ENCODE data around the gene PHF10.
A peak's percentile ranks its signal among the peaks of the same experiment; 100 is the strongest.
"Not testable (repeated sequence)": the region's sequence is repeated elsewhere in the genome, so short reads cannot be mapped to it uniquely, and the experiment has no call there.

Gene PHF10

DNA sequence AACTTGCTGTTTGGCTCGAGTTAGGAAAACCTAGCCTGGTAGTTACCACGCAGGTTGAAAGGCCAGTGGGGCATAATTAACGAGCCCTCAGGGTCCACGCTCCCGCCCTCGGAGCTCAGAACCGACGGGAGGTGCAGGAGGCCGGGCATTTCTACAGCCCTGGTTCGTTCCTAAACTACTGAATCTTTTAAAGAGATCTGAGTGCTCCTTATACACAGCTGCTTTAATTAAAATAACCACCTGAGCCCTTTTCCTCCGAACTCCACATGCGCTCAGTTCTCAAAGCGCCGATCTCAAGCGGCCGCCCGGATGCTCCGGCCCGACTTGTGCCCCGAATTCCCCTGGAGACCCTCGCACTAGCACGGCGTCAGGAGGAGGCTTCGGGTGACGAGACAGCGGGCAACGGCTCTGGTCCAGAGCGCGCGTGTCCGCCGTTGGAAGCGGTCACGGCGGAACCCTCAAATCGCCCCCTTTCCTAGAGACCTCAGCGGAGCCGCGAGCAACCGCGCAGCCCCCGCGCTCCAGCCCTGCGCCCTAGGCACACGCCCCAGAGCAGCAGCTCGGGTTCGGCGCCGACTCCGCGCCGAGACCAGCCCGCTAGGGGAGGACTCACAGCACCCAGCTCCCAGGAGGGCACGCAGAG is 22.9 kb downstream of the PHF10 start:
- Histone ChIP-seq H3K79me2 (ENCODE audit: control insufficient read depth, insufficient read depth, low read length, unreplicated experiment) (peaks cover 44% of the 10 kb centered on the region), H3K27me3 (ENCODE audit: insufficient read depth, low read length) (no peaks in the 10 kb centered on the region), H3K27ac (ENCODE audit: low read depth, low read length) (peak overlapping the region; percentile 59), H3K36me3 (ENCODE audit: insufficient read depth, low read length) (peaks cover 5% of the 10 kb centered on the region), H3K4me3 (ENCODE audit: low read depth, low read length) (peak overlapping the region; percentile 96), H2AFZ (ENCODE audit: low read length, unreplicated experiment) (peak overlapping the region; percentile 93), H3K4me1 (ENCODE audit: control insufficient read depth, insufficient read depth, low read length, unreplicated experiment) (peaks cover 33% of the 10 kb centered on the region)

DNA sequence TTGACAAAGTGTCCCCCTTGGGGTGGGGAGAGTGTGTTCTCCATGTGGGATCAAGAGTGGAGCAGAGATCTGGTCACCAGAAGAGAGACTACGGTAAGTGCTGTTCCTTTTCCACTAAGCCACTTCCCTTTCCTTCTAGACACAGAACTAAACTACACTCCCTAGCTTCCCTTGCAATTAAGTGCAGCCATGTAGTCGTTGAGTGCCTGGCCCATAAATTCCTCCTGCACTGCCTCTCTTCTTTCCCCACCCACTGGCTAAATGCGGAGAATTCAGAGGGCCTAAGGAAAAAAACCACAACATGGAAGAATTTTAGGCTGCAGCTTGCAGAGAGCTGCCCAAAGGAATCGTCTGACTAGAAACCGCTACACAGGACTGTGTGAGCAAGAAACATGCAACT is 24.0 kb downstream of the PHF10 start:
- H2AFZ ChIP-seq (ENCODE audit: low read length, unreplicated experiment): no peak overlapping the region
- H3K27me3 ChIP-seq (ENCODE audit: insufficient read depth, low read length): no peaks in the 10 kb centered on the region
- no peak overlapping the region for H3K27ac ChIP-seq (ENCODE audit: low read depth, low read length)
- peaks cover 52% of the 10 kb centered on the region for H3K79me2 ChIP-seq (ENCODE audit: control insufficient read depth, insufficient read depth, low read length, unreplicated experiment)
- H3K36me3 ChIP-seq (ENCODE audit: insufficient read depth, low read length): peaks cover 8% of the 10 kb centered on the region
- H3K4me1 ChIP-seq (ENCODE audit: control insufficient read depth, insufficient read depth, low read length, unreplicated experiment): peaks cover 33% of the 10 kb centered on the region
- H3K4me3 ChIP-seq (ENCODE audit: low read depth, low read length): peak overlapping the region; percentile 96

DNA sequence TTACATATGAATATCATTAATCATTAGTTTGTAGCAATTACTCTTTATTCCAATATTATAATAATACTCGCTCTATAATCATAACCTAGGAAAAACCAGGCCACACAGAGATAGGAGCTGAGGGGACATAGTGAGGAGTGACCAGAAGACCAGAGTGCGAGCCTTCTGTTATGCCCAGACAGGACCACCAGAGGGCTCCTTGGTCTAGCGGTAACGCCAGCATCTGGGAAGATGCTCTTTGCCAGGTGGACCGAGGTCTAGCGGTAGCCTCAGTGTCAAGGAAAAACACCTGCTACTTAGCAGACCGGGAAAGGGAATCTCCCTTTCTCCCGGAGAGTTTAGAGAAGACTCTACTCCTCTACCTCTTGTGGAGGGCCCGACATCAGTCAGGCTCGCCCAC is 27.2 kb downstream of the PHF10 start:
- not testable (repeated sequence) for H3K27me3 ChIP-seq (ENCODE audit: insufficient read depth, low read length); H3K36me3 ChIP-seq (ENCODE audit: insufficient read depth, low read length); H3K27ac ChIP-seq (ENCODE audit: low read depth, low read length); H3K4me3 ChIP-seq (ENCODE audit: low read depth, low read length); H2AFZ ChIP-seq (ENCODE audit: low read length, unreplicated experiment)
- H3K4me1 ChIP-seq (ENCODE audit: control insufficient read depth, insufficient read depth, low read length, unreplicated experiment): peaks cover 18% of the 10 kb centered on the region
- peaks cover 31% of the 10 kb centered on the region for H3K79me2 ChIP-seq (ENCODE audit: control insufficient read depth, insufficient read depth, low read length, unreplicated experiment)

DNA sequence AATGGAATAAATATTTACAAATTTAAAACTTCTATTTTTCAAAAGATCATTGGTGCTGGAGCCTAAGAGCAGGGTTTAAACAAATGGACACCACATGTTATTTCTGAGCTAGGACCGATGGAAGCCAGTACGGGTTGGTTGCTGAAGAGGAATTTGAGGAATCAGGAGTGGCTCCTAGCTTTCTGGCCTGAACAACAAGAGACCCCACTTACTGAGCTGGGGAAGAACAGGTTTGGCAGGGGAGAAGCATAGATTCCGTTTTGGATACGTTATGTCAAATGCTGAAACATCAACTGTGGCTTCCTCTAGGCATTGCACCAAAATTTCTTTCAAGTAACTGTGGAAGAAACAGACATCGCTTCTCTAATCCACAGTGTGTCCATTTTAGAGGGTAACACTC is 29.2 kb downstream of the PHF10 start:
- H3K4me3 ChIP-seq (ENCODE audit: low read depth, low read length): no peak overlapping the region
- peaks cover 19% of the 10 kb centered on the region for H3K79me2 ChIP-seq (ENCODE audit: control insufficient read depth, insufficient read depth, low read length, unreplicated experiment)
- H3K27ac ChIP-seq (ENCODE audit: low read depth, low read length): no peak overlapping the region
- no peaks in the 10 kb centered on the region for H3K27me3 ChIP-seq (ENCODE audit: insufficient read depth, low read length)
- peaks cover 6% of the 10 kb centered on the region for H3K36me3 ChIP-seq (ENCODE audit: insufficient read depth, low read length)
- no peak overlapping the region for H2AFZ ChIP-seq (ENCODE audit: low read length, unreplicated experiment)
- peaks cover 12% of the 10 kb centered on the region for H3K4me1 ChIP-seq (ENCODE audit: control insufficient read depth, insufficient read depth, low read length, unreplicated experiment)

DNA sequence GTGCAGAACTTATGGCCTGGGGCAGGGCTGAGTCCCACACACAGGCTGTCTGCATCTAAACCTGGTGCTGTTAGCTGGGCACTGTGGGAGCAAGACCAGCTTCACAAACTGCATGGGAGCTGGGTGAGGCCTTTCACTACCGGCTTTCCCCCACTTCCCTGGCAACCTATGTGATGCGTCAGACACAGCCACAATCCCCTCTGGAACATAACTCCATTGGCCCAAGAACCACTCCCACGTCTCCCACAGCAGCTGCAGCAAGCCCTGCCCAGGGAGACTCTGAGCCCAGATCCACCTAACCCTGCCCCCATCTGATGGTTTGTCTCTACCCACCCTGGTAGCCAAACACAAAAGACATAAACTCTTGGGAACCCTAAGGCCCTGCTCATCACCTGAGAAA is 31.8 kb downstream of the PHF10 start:
- Histone ChIP-seq H3K36me3 (ENCODE audit: insufficient read depth, low read length) (peaks cover 14% of the 10 kb centered on the region), H2AFZ (ENCODE audit: low read length, unreplicated experiment) (no peak overlapping the region), H3K79me2 (ENCODE audit: control insufficient read depth, insufficient read depth, low read length, unreplicated experiment) (peaks cover 15% of the 10 kb centered on the region), H3K27ac (ENCODE audit: low read depth, low read length) (no peak overlapping the region), H3K27me3 (ENCODE audit: insufficient read depth, low read length) (no peaks in the 10 kb centered on the region), H3K4me1 (ENCODE audit: control insufficient read depth, insufficient read depth, low read length, unreplicated experiment) (peaks cover 6% of the 10 kb centered on the region), H3K4me3 (ENCODE audit: low read depth, low read length) (no peak overlapping the region)

DNA sequence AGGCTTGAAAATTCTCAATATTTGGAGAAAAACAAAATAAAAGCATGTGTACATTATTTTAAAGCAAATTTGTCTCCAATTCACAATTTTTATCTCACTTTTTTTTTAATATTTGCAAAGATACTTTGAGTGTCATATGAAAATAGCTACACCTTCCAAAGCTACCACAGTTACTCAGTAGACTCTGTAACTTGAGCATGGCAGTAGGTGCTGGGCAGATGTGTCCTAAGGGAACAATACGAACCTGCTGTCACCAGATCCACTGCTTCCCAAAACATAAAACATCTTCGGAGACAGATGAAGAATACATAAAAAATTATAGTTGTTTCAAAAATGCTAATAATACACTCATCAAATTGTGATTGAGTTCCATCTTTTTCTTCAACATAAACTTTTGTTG is 33.0 kb downstream of the PHF10 start:
- Histone ChIP-seq H3K36me3 (ENCODE audit: insufficient read depth, low read length) (peaks cover 25% of the 10 kb centered on the region), H3K4me1 (ENCODE audit: control insufficient read depth, insufficient read depth, low read length, unreplicated experiment) (peaks cover 5% of the 10 kb centered on the region), H3K79me2 (ENCODE audit: control insufficient read depth, insufficient read depth, low read length, unreplicated experiment) (peaks cover 9% of the 10 kb centered on the region), H2AFZ (ENCODE audit: low read length, unreplicated experiment) (no peak overlapping the region), H3K27me3 (ENCODE audit: insufficient read depth, low read length) (no peaks in the 10 kb centered on the region), H3K27ac (ENCODE audit: low read depth, low read length) (no peak overlapping the region), H3K4me3 (ENCODE audit: low read depth, low read length) (no peak overlapping the region)

DNA sequence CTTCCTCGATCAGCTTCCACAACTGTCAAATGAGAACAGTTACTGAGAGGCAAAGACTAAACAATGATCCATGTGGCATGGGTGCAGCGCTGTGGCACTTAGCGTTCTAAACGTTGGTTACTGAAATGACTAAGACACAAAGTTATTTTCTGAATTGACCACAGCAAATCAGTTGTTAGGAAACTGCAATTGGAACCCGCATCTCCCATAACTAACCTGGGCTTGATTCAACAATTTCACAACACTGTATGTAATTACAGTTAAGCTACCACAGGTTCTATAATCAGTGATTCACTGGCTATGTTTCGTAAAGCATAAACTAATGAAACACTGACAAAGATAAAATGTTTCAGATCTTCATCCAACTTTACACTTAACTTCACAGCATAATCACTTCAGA is 35.0 kb downstream of the PHF10 start:
- H3K4me3 ChIP-seq (ENCODE audit: low read depth, low read length): no peak overlapping the region
- peaks cover 5% of the 10 kb centered on the region for H3K4me1 ChIP-seq (ENCODE audit: control insufficient read depth, insufficient read depth, low read length, unreplicated experiment)
- H3K27me3 ChIP-seq (ENCODE audit: insufficient read depth, low read length): no peaks in the 10 kb centered on the region
- H3K27ac ChIP-seq (ENCODE audit: low read depth, low read length): peak overlapping the region; percentile 40
- peaks cover 37% of the 10 kb centered on the region for H3K36me3 ChIP-seq (ENCODE audit: insufficient read depth, low read length)
- no peak overlapping the region for H2AFZ ChIP-seq (ENCODE audit: low read length, unreplicated experiment)
- H3K79me2 ChIP-seq (ENCODE audit: control insufficient read depth, insufficient read depth, low read length, unreplicated experiment): peaks cover 6% of the 10 kb centered on the region

DNA sequence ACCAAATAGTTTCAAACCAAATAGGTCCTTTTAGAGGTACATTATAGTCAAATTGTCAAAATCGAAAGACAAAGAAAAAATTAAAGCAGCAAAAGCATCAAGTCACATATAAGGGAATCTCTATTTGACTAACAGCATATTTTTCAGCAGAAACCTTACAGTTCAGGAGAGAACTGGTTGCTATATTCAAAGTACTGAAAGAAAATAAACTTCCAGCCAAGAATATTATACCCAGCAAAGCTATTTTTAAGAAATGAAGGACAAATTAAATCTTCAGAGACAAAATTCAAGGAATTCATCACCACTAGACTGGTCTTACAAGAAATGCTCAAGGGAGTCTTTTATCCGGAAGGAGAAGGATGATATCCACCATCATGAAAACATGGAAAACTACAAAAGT is 38.4 kb downstream of the PHF10 start:
- H3K36me3 ChIP-seq (ENCODE audit: insufficient read depth, low read length): peaks cover 55% of the 10 kb centered on the region
- peaks cover 14% of the 10 kb centered on the region for H3K79me2 ChIP-seq (ENCODE audit: control insufficient read depth, insufficient read depth, low read length, unreplicated experiment)
- H3K4me3 ChIP-seq (ENCODE audit: low read depth, low read length): no peak overlapping the region
- no peak overlapping the region for H3K27ac ChIP-seq (ENCODE audit: low read depth, low read length)
- peaks cover 5% of the 10 kb centered on the region for H3K4me1 ChIP-seq (ENCODE audit: control insufficient read depth, insufficient read depth, low read length, unreplicated experiment)
- H3K27me3 ChIP-seq (ENCODE audit: insufficient read depth, low read length): no peaks in the 10 kb centered on the region
- no peak overlapping the region for H2AFZ ChIP-seq (ENCODE audit: low read length, unreplicated experiment)

DNA sequence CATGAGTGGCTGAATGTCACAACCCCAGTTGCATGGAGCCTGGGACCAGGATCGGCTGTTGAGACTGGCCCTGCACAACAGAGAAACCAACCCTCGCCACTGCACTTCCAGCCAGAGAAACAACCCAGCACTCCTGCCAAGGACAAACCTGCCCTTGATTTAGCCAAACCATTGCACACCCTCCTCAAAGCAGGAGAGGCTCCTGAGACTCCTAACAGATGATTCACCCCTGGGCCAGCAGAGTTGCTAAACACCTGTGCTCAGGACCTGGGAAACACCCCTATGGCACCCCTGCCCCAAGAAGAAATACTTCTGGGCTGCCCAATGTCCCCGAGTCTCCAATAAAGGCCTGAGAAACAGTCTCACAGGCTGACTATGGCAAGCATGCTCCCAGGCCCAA is 40.2 kb downstream of the PHF10 start:
- H3K4me3 ChIP-seq (ENCODE audit: low read depth, low read length): no peak overlapping the region
- H3K27ac ChIP-seq (ENCODE audit: low read depth, low read length): no peak overlapping the region
- H3K79me2 ChIP-seq (ENCODE audit: control insufficient read depth, insufficient read depth, low read length, unreplicated experiment): peaks cover 14% of the 10 kb centered on the region
- no peaks in the 10 kb centered on the region for H3K27me3 ChIP-seq (ENCODE audit: insufficient read depth, low read length)
- H3K4me1 ChIP-seq (ENCODE audit: control insufficient read depth, insufficient read depth, low read length, unreplicated experiment): no peaks in the 10 kb centered on the region
- no peak overlapping the region for H2AFZ ChIP-seq (ENCODE audit: low read length, unreplicated experiment)
- H3K36me3 ChIP-seq (ENCODE audit: insufficient read depth, low read length): peaks cover 59% of the 10 kb centered on the region

DNA sequence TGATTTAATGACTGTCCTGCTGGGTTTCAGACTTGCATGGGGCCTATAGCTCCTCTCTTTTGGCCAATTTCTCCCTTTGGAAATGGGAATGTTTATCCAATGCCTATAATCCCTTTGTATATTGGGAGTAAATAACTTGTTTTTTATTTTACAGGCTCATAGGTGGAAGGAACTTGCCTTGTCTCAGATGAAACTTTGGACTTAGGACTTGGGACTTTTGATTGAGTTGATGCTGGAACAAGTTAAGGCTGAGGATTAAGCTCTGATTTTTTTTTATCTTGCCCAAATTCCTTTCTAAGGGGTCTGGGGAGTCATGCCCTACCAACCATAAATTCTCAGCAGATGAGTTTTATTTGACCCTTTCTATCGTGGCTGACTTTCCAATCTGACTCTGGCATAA is 46.0 kb downstream of the PHF10 start:
- Histone ChIP-seq H3K27ac (ENCODE audit: low read depth, low read length) (no peak overlapping the region), H3K36me3 (ENCODE audit: insufficient read depth, low read length) (peaks cover 21% of the 10 kb centered on the region), H2AFZ (ENCODE audit: low read length, unreplicated experiment) (no peak overlapping the region), H3K27me3 (ENCODE audit: insufficient read depth, low read length) (no peaks in the 10 kb centered on the region), H3K4me1 (ENCODE audit: control insufficient read depth, insufficient read depth, low read length, unreplicated experiment) (no peaks in the 10 kb centered on the region), H3K79me2 (ENCODE audit: control insufficient read depth, insufficient read depth, low read length, unreplicated experiment) (peaks cover 2% of the 10 kb centered on the region), H3K4me3 (ENCODE audit: low read depth, low read length) (no peak overlapping the region)

DNA sequence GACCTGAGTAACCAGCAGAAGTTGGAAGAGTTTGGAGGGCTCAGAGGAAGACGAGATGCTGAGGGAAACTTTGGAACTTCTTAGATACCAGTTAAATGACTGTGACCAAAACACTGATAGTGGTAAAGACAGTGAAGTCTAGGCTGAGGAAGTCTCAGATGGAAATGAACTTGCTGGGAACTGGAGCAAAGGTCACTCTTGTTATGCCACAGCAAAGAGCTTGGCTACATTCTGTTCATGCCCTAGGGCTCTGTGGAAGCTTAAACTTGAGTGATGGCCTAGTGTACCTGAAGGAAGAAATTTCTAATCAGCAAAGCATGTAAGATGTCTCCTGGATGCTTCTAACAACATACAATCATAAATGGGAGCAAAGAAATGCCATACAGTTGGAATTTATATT is 47.2 kb downstream of the PHF10 start:
- no peak overlapping the region for H3K27ac ChIP-seq (ENCODE audit: low read depth, low read length)
- no peak overlapping the region for H2AFZ ChIP-seq (ENCODE audit: low read length, unreplicated experiment)
- H3K79me2 ChIP-seq (ENCODE audit: control insufficient read depth, insufficient read depth, low read length, unreplicated experiment): no peaks in the 10 kb centered on the region
- H3K4me1 ChIP-seq (ENCODE audit: control insufficient read depth, insufficient read depth, low read length, unreplicated experiment): no peaks in the 10 kb centered on the region
- no peaks in the 10 kb centered on the region for H3K27me3 ChIP-seq (ENCODE audit: insufficient read depth, low read length)
- H3K4me3 ChIP-seq (ENCODE audit: low read depth, low read length): no peak overlapping the region
- H3K36me3 ChIP-seq (ENCODE audit: insufficient read depth, low read length): peaks cover 16% of the 10 kb centered on the region

Measured in ACC112 (cell line).